BLaER1 (cell line): Measurements from ENCODE around the gene TPD52L1.

ENCODE experiments used
- H3K27ac ChIP-seq: shearing (Covaris generic); formaldehyde crosslinking; 2 replicates; pipeline ENCODE4 v1.8.1; 2022
- H3K27me3 ChIP-seq: shearing (Covaris generic); formaldehyde crosslinking; 2 replicates; pipeline ENCODE4 v1.8.1; 2022
- H3K36me3 ChIP-seq: shearing (Covaris generic); formaldehyde crosslinking; 2 replicates; pipeline ENCODE4 v1.8.1; 2022
- H3K4me1 ChIP-seq: shearing (Covaris generic); formaldehyde crosslinking; 2 replicates; pipeline ENCODE4 v1.8.1; 2022
- H3K4me2 ChIP-seq: shearing (Covaris generic); formaldehyde crosslinking; 2 replicates; pipeline ENCODE4 v1.8.1; 2022
- H3K4me3 ChIP-seq: shearing (Covaris generic); formaldehyde crosslinking; 2 replicates; pipeline ENCODE4 v1.8.1; 2022
- H3K9ac ChIP-seq: shearing (Covaris generic); formaldehyde crosslinking; 2 replicates; pipeline ENCODE4 v1.8.1; 2022
- H3K9me3 ChIP-seq: shearing (Covaris generic); formaldehyde crosslinking; 2 replicates; pipeline ENCODE4 v1.8.1; 2022
- H4K20me1 ChIP-seq: shearing (Covaris generic); formaldehyde crosslinking; 2 replicates; pipeline ENCODE4 v1.8.1; 2022
- Cebpa-rat ChIP-seq: shearing (Covaris generic); IDR thresholded peaks from 2 replicates; pipeline ENCODE4 v1.8.1; 2022

The TPD52L1 gene

DNA sequence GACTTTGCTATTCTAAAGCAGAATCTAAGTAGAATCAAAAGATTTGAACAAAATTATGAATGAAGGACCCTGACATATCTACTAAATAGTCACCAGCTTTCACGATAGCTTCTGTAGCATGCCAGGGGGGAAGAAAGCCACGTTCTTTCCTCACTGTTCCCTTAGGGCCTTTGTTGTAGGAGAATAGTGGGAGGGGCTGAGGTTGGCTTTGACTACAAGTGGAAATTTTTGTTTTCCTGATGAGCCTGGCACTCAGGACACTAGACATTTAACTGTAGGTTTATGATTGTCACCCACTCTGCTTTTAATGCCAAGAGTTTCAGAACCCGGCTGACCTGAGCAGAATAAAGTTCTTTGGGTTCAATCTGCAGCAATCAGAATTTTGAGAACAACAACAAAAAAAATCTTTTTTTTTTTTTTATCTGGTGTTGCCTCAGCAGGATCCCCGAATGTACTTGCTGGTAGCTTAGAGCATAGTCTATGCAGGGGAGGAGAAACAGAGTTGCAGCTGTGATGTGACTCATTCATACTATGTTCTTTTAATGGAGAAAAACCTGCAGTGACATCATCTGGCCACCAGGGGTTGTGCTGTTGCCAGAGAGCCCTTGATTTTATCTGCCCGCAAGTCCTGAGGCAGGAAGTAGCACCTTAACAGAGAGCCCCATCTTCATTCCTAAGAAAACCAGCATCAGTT is 38.5 kb downstream of the TPD52L1 start:
- H3K4me3 ChIP-seq, result no peak overlapping the region
- H4K20me1 ChIP-seq, result no peaks in the 10 kb centered on the region

DNA sequence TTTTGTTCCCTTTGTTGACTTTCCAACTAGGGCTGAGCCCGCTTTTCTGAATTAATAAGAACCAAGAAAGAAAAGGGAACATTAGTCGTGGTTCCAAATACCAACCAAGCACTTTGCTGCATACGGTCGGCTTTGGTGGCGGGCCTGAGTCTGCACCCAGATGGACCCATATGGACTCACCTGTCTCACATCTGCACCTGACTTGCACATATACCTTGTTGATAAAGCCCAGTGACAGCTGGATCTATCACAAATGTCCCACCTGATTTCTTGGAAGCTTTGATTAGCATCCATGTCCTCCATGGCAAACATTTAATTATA is 39.0 kb downstream of the TPD52L1 start:
- Histone ChIP-seq H3K9me3 (no peaks in the 10 kb centered on the region), H3K36me3 (no peaks in the 10 kb centered on the region), H3K9ac (no peak overlapping the region), H3K4me1 (no peaks in the 10 kb centered on the region), H3K27me3 (no peaks in the 10 kb centered on the region), H3K27ac (no peak overlapping the region), H3K4me3 (no peak overlapping the region), H4K20me1 (no peaks in the 10 kb centered on the region), H3K4me2 (no peak overlapping the region)
- TF ChIP-seq Cebpa-rat, result no peak

More for the DNA sequence above, 38.5 kb downstream of the TPD52L1 start:
- H3K4me1 ChIP-seq, result no peaks in the 10 kb centered on the region
- no peaks in the 10 kb centered on the region for H3K27me3 ChIP-seq
- H3K36me3 ChIP-seq, result no peaks in the 10 kb centered on the region
- H3K9ac ChIP-seq, result no peak overlapping the region
- no peak for TF ChIP-seq Cebpa-rat
- no peak overlapping the region for H3K4me2 ChIP-seq
- no peak overlapping the region for H3K27ac ChIP-seq
- H3K9me3 ChIP-seq, result no peaks in the 10 kb centered on the region

DNA sequence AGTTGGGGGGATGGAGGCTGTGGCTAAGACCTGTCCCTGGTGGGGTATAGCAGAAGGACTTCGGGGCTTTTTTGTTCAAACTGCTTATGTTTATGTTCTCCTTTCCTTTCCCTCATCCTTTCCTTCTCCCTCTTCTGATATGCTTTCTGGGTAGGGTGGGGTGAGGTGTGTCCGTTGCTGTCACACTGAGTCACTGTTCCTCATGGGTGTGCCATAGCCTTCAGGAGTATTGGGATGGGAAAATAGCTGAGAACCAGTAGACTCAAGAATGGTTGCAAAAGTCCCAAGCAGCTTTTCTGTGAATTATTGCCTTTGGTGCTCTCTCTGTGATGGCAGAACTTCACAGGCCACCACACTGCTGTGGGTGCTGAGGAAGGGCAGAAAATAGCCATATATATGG is 39.6 kb downstream of the TPD52L1 start:
- TF ChIP-seq Cebpa-rat, result no peak
- Histone ChIP-seq H3K27me3 (no peaks in the 10 kb centered on the region), H3K4me3 (no peak overlapping the region), H3K27ac (no peak overlapping the region), H3K9ac (no peak overlapping the region), H4K20me1 (no peaks in the 10 kb centered on the region), H3K9me3 (no peaks in the 10 kb centered on the region), H3K4me1 (no peaks in the 10 kb centered on the region), H3K36me3 (no peaks in the 10 kb centered on the region), H3K4me2 (no peak overlapping the region)

DNA sequence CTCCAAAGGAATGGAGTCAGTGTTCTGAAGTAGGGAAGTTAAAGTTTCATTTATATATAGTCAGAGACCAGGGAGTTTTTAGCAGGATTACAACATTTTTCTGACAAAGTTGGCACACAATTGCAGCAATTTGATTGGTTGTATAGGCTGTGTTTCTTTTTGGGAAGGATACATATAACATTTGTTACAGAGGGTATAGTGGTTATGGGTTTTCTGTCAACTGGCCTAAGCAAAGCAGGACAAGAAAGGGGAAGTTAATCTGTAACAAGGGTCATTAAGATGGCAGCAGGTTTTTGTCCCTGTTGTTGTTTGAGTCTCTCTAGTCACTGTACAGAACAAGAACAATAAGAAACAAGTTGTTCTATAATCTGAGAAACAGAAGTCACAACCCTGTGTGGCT is 41.4 kb downstream of the TPD52L1 start:
- Histone ChIP-seq H3K36me3 (no peaks in the 10 kb centered on the region), H3K4me3 (no peak overlapping the region), H3K27ac (no peak overlapping the region), H4K20me1 (no peaks in the 10 kb centered on the region), H3K9me3 (no peaks in the 10 kb centered on the region), H3K4me1 (no peaks in the 10 kb centered on the region), H3K27me3 (no peaks in the 10 kb centered on the region), H3K9ac (no peak overlapping the region), H3K4me2 (no peak overlapping the region)
- no peak for TF ChIP-seq Cebpa-rat

DNA sequence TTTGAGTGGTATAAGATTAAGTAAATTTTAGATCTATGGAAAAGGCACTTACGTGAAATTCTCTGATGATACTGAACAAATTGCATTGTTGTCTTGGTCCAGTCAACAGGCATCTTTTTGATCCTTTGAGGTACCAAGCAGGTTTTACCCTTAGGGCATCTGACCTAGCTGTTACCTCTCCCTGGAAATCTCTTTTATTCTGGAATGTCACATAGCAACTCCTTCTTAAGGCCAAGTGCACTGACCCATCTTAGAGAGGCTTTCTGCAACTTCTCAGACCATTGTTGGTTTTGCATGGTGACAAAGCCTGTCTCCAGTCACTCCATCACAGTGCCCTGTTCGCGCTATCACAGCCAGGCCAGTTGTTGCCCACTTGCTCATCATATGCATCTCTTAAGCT is 42.0 kb downstream of the TPD52L1 start:
- no peaks in the 10 kb centered on the region for H3K9me3 ChIP-seq
- no peaks in the 10 kb centered on the region for H3K27me3 ChIP-seq
- no peak overlapping the region for H3K4me2 ChIP-seq
- no peak overlapping the region for H3K4me3 ChIP-seq
- no peaks in the 10 kb centered on the region for H3K4me1 ChIP-seq
- no peaks in the 10 kb centered on the region for H3K36me3 ChIP-seq
- no peak overlapping the region for H3K27ac ChIP-seq
- TF ChIP-seq Cebpa-rat, result no peak
- no peaks in the 10 kb centered on the region for H4K20me1 ChIP-seq
- H3K9ac ChIP-seq, result no peak overlapping the region

DNA sequence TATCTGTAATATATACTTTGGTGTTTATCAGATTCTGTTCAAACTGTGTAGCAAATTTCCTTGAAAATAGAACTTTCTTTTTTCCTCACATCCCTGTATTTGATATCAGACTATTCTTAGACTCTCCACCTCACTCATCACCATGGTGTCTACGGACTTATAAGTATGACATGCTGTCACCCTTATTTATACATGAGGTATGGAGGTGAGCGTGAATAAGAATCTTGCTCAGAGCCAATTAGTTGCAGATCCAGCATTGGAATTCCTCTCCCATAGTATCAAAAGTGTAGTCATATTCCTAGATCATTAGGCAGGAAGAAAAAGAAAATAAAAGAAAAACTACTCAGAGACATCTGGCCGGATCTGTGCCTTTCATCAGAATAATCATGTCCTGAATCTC is 43.0 kb downstream of the TPD52L1 start:
- Histone ChIP-seq H3K4me1 (no peaks in the 10 kb centered on the region), H3K27me3 (no peaks in the 10 kb centered on the region), H3K4me2 (no peak overlapping the region), H3K27ac (no peak overlapping the region), H3K36me3 (no peaks in the 10 kb centered on the region), H3K9ac (no peak overlapping the region), H3K4me3 (no peak overlapping the region), H4K20me1 (no peaks in the 10 kb centered on the region), H3K9me3 (no peaks in the 10 kb centered on the region)
- TF ChIP-seq Cebpa-rat, result no peak

DNA sequence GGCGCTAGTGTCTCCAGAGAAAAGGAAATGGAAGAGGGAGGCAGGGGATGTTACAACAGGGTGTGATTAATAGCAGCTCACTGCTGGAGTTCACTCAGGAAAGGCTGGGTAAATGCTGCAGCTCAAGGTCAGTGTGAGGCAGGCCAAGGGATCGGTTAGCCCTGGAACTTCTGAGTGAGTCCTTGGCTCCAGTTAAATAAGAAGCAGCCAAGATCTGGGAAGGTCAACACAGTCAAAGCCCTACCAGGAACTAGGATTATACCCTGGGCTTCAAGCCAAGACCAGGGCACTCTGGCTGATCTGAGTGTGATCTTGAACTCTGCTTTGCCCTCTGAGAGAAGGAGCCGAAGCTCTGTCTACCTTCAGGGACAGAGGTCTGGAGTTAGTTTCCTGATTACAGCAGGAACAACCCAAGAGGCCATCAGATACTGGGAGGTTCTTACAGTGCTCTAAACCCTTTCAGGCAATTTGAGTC is 44.3 kb downstream of the TPD52L1 start:
- no peaks in the 10 kb centered on the region for H3K36me3 ChIP-seq
- H3K4me2 ChIP-seq, result no peak overlapping the region
- no peaks in the 10 kb centered on the region for H4K20me1 ChIP-seq
- no peaks in the 10 kb centered on the region for H3K9me3 ChIP-seq
- no peak overlapping the region for H3K27ac ChIP-seq
- H3K27me3 ChIP-seq, result no peaks in the 10 kb centered on the region
- TF ChIP-seq Cebpa-rat, result no peak
- H3K4me1 ChIP-seq, result no peaks in the 10 kb centered on the region
- H3K9ac ChIP-seq, result no peak overlapping the region
- H3K4me3 ChIP-seq, result no peak overlapping the region

DNA sequence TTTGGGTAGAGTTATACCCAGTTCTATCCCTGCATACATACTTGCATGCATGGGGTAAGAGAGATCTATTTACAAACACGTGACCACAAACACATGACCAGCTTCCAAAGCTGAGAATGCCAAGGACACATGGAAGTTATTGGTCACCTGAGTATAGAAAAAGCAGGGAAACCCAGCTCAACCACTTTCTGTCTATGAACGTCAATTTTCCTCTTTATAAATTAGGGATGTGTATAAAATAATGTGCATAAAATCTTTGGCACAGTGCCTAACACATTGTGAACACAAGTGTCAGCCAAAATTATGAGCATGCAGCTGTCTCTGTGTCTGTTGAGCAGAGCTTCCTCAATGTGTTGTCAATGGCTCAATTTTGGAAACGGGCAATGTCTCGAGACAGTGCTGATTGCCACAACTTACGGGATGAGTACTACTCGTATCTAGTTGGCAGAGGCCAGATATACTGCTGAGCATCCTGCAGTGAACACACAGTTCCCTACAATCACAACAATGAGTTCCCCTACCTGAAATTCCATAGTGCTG is 44.9 kb downstream of the TPD52L1 start:
- Histone ChIP-seq H3K27me3 (no peaks in the 10 kb centered on the region), H4K20me1 (no peaks in the 10 kb centered on the region), H3K4me1 (no peaks in the 10 kb centered on the region), H3K4me2 (no peak overlapping the region), H3K9ac (no peak overlapping the region), H3K27ac (no peak overlapping the region), H3K36me3 (no peaks in the 10 kb centered on the region), H3K4me3 (no peak overlapping the region), H3K9me3 (no peaks in the 10 kb centered on the region)
- no peak for TF ChIP-seq Cebpa-rat

DNA sequence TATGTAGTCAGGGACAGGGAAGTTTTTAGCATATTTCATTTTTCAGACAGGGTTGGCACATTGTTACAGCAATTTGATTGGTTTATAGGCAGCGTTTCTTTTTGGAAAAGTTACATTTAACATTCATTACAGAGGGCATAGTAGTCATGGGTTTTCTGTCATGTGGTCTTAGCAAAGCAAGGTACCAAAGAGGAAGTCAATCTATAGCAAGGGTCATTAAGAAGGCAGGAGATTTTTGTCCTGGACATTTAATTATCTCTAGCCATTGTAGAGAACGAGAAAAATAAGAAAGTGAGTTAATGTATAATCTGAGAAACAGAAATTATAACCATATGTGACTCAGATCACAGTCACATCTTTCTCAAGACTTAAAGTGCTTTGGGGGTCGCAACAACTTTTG is 47.4 kb downstream of the TPD52L1 start:
- no peak overlapping the region for H3K9ac ChIP-seq
- TF ChIP-seq Cebpa-rat, result no peak
- H3K36me3 ChIP-seq, result no peaks in the 10 kb centered on the region
- no peaks in the 10 kb centered on the region for H4K20me1 ChIP-seq
- no peaks in the 10 kb centered on the region for H3K4me1 ChIP-seq
- H3K4me3 ChIP-seq, result no peak overlapping the region
- no peak overlapping the region for H3K4me2 ChIP-seq
- no peaks in the 10 kb centered on the region for H3K9me3 ChIP-seq
- no peaks in the 10 kb centered on the region for H3K27me3 ChIP-seq
- H3K27ac ChIP-seq, result no peak overlapping the region

DNA sequence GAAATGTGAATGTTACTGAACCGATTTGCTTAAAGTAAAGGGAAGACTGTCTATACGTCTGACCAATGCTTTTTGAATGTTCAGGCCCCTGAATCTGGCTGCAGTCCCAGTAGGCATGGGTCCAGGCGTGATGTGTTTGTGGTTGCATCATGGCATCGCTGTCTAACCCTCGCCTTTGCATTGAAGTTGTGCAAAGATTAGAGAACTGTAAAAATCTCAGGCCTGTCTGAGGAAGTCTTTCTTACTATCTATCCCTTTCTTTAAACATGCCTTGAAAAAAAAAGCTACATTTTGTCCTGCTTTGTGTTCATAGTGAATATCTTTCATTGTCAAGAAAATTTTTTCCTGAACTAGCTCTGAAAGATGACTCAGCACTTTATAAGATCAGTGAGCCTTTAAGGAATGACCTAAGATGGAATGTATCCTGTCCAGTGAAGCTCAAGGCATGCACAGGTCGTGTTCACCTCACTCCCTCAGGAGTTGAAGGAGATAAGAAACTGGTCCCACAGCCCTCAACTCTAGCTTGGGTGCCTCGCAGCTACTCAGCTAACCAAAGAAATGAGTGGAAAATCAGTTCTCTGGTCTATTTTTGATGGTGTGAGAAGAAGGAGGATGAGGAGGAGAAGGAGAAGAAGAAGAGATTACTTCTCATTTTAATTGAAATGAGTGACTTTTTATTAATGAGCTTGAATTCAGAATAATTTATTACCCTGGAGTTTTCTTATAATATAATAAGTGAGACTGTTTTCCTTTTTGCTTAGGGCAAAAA is 48.6 kb downstream of the TPD52L1 start:
- Histone ChIP-seq H3K4me1 (no peaks in the 10 kb centered on the region), H3K4me2 (no peak overlapping the region), H3K9me3 (no peaks in the 10 kb centered on the region), H4K20me1 (no peaks in the 10 kb centered on the region), H3K27me3 (no peaks in the 10 kb centered on the region), H3K36me3 (no peaks in the 10 kb centered on the region), H3K4me3 (no peak overlapping the region), H3K9ac (no peak overlapping the region), H3K27ac (no peak overlapping the region)
- TF ChIP-seq Cebpa-rat, result no peak
